Cardiac muscle cell (in vitro differentiated cells and primary cell): ENCODE results near the gene STAB2. TPM values are rescaled to one million over a fixed set of nuclear protein-coding genes. Genes with fewer than 3 reads are reported as not detected.

Experiments
- DNase-seq, 2 donors: peaks; one replicate each; pipeline versions ENCODE4 v3.0.0 to v3.0.0-alpha.2; 2010 to 2017; ENCODE audit warnings: low read depth in 1 of 2, low spot score in 1 of 2
- H3K27ac ChIP-seq: fragments of 200-600 bp; sonication (generic); 2 replicates; pipeline ENCODE4 v1.5.1; 2016
- H3K27me3 ChIP-seq: fragments of 200-600 bp; sonication (generic); 2 replicates; pipeline ENCODE4 v1.6.0; 2016; ENCODE audit warnings: control low read depth
- H3K36me3 ChIP-seq: fragments of 200-600 bp; sonication (generic); 2 replicates; pipeline ENCODE4 v1.5.1; 2016; ENCODE audit warnings: control low read depth
- H3K4me1 ChIP-seq: fragments of 200-600 bp; sonication (generic); 2 replicates; pipeline ENCODE4 v1.8.1; 2017; ENCODE audit warnings: low read depth, mild to moderate bottlenecking, mixed run types
- H3K4me3 ChIP-seq: fragments of 200-600 bp; sonication (generic); 2 replicates; pipeline ENCODE4 v1.5.1; 2016; ENCODE audit warnings: mild to moderate bottlenecking
- H3K9me3 ChIP-seq: fragments of 200-600 bp; sonication (generic); 2 replicates; pipeline ENCODE4 v1.5.1; 2017; ENCODE audit warnings: low read depth, mild to moderate bottlenecking, control low read depth
- CTCF ChIP-seq: IDR thresholded peaks from 2 replicates; pipeline ENCODE4 v1.5.1; 2012; ENCODE audit warnings: low read depth, mild to moderate bottlenecking, low read length
- polyA plus RNA-seq: library from polyadenylated mRNA; unstranded; fragments of >200 nt; fragmentation: Nextera tagmentation; extraction: Ambion mirVana; gene quantifications from 2 replicates; pipeline ENCODE4 v1.2.1, GENCODE V29; 2016
- total RNA-seq: library from RNA; depleted of rRNA; stranded (reverse); fragments of >200 nt; gene quantifications from 2 replicates; pipeline ENCODE4 v1.2.3, GENCODE V29; 2016

The STAB2 gene
- total and polyA plus RNA-seq, 2 experiments from 2014 or later, result 0.03 TPM; not detected in 1

- TF ChIP-seq CTCF, result no peak
- H3K4me1 ChIP-seq, result no peaks in the 10 kb centered on the region
- no peaks in the 10 kb centered on the region for H3K9me3 ChIP-seq
Observed at GRCh38 chr12:103705098-103705497, 118.0 kb downstream of the STAB2 start.

GRCh38 chr12:103705927-103706326 lies 118.9 kb downstream of the STAB2 start:
- peak; percentile 11 for TF ChIP-seq CTCF
- H3K4me1 ChIP-seq, result no peaks in the 10 kb centered on the region
- H3K36me3 ChIP-seq, result no peaks in the 10 kb centered on the region
- no peak for DNase-seq
- no peak overlapping the region for H3K4me3 ChIP-seq
- H3K27me3 ChIP-seq, result peaks cover 20% of the 10 kb centered on the region
- no peak overlapping the region for H3K27ac ChIP-seq
- H3K9me3 ChIP-seq, result no peaks in the 10 kb centered on the region

More at GRCh38 chr12:103705098-103705497, 118.0 kb downstream of the STAB2 start:
- Histone ChIP-seq H3K27ac (no peak overlapping the region), H3K36me3 (no peaks in the 10 kb centered on the region), H3K4me3 (no peak overlapping the region), H3K27me3 (peaks cover 20% of the 10 kb centered on the region)
- DNase-seq, result no peak

- no peak for TF ChIP-seq CTCF
- no peaks in the 10 kb centered on the region for H3K36me3 ChIP-seq
- H3K4me1 ChIP-seq, result peaks cover 12% of the 10 kb centered on the region
- no peak for DNase-seq
- no peak overlapping the region for H3K4me3 ChIP-seq
- peaks cover 20% of the 10 kb centered on the region for H3K27me3 ChIP-seq
- no peak overlapping the region for H3K27ac ChIP-seq
- H3K9me3 ChIP-seq, result no peaks in the 10 kb centered on the region
Observed at GRCh38 chr12:103707446-103707845, 120.4 kb downstream of the STAB2 start.

- H3K4me3 ChIP-seq, result no peak overlapping the region
- H3K9me3 ChIP-seq, result no peaks in the 10 kb centered on the region
- DNase-seq, result no peak
- no peak for TF ChIP-seq CTCF
- H3K27me3 ChIP-seq, result peaks cover 17% of the 10 kb centered on the region
- no peak overlapping the region for H3K27ac ChIP-seq
- H3K4me1 ChIP-seq, result peaks cover 13% of the 10 kb centered on the region
- no peaks in the 10 kb centered on the region for H3K36me3 ChIP-seq
Observed at GRCh38 chr12:103710544-103710943, 123.5 kb downstream of the STAB2 start.

- Histone ChIP-seq H3K9me3 (no peaks in the 10 kb centered on the region), H3K27me3 (peaks cover 6% of the 10 kb centered on the region), H3K36me3 (no peaks in the 10 kb centered on the region), H3K27ac (no peak overlapping the region), H3K4me3 (no peak overlapping the region), H3K4me1 (peaks cover 13% of the 10 kb centered on the region)
- TF ChIP-seq CTCF, result no peak
- no peak for DNase-seq
Observed at GRCh38 chr12:103712216-103712615, 125.1 kb downstream of the STAB2 start.

- no peaks in the 10 kb centered on the region for H3K36me3 ChIP-seq
- H3K9me3 ChIP-seq, result no peaks in the 10 kb centered on the region
- no peaks in the 10 kb centered on the region for H3K27me3 ChIP-seq
- H3K27ac ChIP-seq, result no peak overlapping the region
- H3K4me3 ChIP-seq, result no peak overlapping the region
- no peak for TF ChIP-seq CTCF
- H3K4me1 ChIP-seq, result peaks cover 13% of the 10 kb centered on the region
- no peak for DNase-seq
Observed at GRCh38 chr12:103715494-103715893, 128.4 kb downstream of the STAB2 start.
